GM21825 (cell line): Measurements from ENCODE around the gene AKAP11.
A peak's percentile ranks its signal among the peaks of the same experiment; 100 is the strongest.

ENCODE experiments used
- ATAC-seq: cut with Tn5 transposase; IDR thresholded peaks from one replicate; pipeline ENCODE4 v1.9.1; 2021; ENCODE audit warnings: mild to moderate bottlenecking, moderate library complexity; ENCODE audit not compliant: unreplicated experiment

AKAP11 gene

GRCh38 chr13:42333613-42334328, 61.8 kb downstream of the AKAP11 start:
- peak; percentile 73 for ATAC-seq

- ATAC-seq, result peak; percentile 26
Measured at GRCh38 chr13:42334329-42334706, 62.4 kb downstream of the AKAP11 start.

- no peak for ATAC-seq
Measured at GRCh38 chr13:42337808-42338600, 66.1 kb downstream of the AKAP11 start.

GRCh38 chr13:42345367-42345766, 73.4 kb downstream of the AKAP11 start:
- ATAC-seq, result peak; percentile 51

GRCh38 chr13:42348576-42348975, 76.6 kb downstream of the AKAP11 start:
- no peak for ATAC-seq

- ATAC-seq, result no peak
Measured at GRCh38 chr13:42350141-42350540, 78.2 kb downstream of the AKAP11 start.

- ATAC-seq, result peak; percentile 76
Measured at GRCh38 chr13:42354241-42355091, 82.5 kb downstream of the AKAP11 start.

GRCh38 chr13:42355092-42355485, 83.1 kb downstream of the AKAP11 start:
- ATAC-seq, result no peak

GRCh38 chr13:42355491-42356183, 83.7 kb downstream of the AKAP11 start:
- ATAC-seq, result no peak

- no peak for ATAC-seq
Measured at GRCh38 chr13:42356184-42356575, 84.2 kb downstream of the AKAP11 start.

- no peak for ATAC-seq
Measured at GRCh38 chr13:42360046-42360574, 88.2 kb downstream of the AKAP11 start.

- ATAC-seq, result no peak
Measured at GRCh38 chr13:42361701-42362100, 89.7 kb downstream of the AKAP11 start.

GRCh38 chr13:42363941-42364612, 92.1 kb downstream of the AKAP11 start:
- no peak for ATAC-seq

GRCh38 chr13:42364613-42365000, 92.7 kb downstream of the AKAP11 start:
- no peak for ATAC-seq

- ATAC-seq, result no peak
Measured at GRCh38 chr13:42367831-42368230, 95.9 kb downstream of the AKAP11 start.

GRCh38 chr13:42369071-42369797, 97.3 kb downstream of the AKAP11 start:
- ATAC-seq, result no peak

- no peak for ATAC-seq
Measured at GRCh38 chr13:42370229-42370628, 98.3 kb downstream of the AKAP11 start.
